Inflammatory macrophage (primary cell): ENCODE results near the gene ZNF226.
"Not testable (repeated sequence)": the region's sequence is repeated elsewhere in the genome, so short reads cannot be mapped to it uniquely, and the experiment has no call there.

Source experiments
- DNase-seq, 2 donors: peaks; one replicate each; pipeline ENCODE4 v3.0.0-alpha.2; 2020 to 2022

Gene ZNF226

GRCh38 chr19:44212250-44212865 is 47.5 kb downstream of the ZNF226 start, which contains the start of gene ZNF227:
ZNF227 (plus strand) TSS chr19:44212532; CDS start chr19:44217793, 5,261 bp downstream.
- peak; percentile 74 to 80 for DNase-seq

- peak in 1 of 2 donors; percentile 10 for DNase-seq
Observed at GRCh38 chr19:44212866-44213346, 48.0 kb downstream of the ZNF226 start.

GRCh38 chr19:44219926-44220325 is 55.0 kb downstream of the ZNF226 start:
- DNase-seq: not testable (repeated sequence)

GRCh38 chr19:44220761-44221160 is 55.9 kb downstream of the ZNF226 start:
- not testable (repeated sequence) for DNase-seq

GRCh38 chr19:44221291-44221690 is 56.4 kb downstream of the ZNF226 start:
- DNase-seq: not testable (repeated sequence)
